ENCODE data around the gene KANK4.
A peak's percentile ranks its signal among the peaks of the same experiment; 100 is the strongest.

Gene KANK4

DNA sequence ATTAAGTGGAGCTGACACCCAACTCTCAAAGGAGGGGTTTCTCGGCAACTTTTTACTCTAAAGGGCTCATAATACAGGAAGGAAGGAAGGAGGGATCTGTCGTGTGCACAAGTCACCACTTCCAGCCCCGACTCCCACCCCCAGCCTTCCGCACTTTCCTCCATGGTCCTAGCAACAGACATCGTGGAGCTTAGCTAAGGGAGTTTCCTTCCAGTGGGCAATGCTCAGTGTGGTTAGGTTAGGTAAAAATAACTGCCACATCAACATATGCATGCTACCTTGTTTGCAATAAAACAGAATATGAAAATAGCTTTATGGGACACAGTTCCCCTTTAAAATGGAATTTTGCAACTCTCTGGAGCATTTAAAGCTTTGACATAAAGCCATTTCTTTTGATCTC lies 35.2 kb downstream of the KANK4 start:
- TF ChIP-seq CTCF (IDR thresholded peaks at IDR 0.05): no peak
- no peak for DNase-seq
- Histone ChIP-seq H3K9me3 (no peaks in the 10 kb centered on the region), H3K36me3 (no peaks in the 10 kb centered on the region), H3K27me3 (peaks cover 0 to 19% of the 10 kb centered on the region in 2 donors), H3K27ac (no peak overlapping the region), H3K4me1 (peaks cover 0 to 11% (median 0%) of the 10 kb centered on the region in 4 donors), H3K4me3 (no peak overlapping the region)
- intact Hi-C loops (cut with DNase I; ENCODE audit: low total_unique reads): no loop called here

DNA sequence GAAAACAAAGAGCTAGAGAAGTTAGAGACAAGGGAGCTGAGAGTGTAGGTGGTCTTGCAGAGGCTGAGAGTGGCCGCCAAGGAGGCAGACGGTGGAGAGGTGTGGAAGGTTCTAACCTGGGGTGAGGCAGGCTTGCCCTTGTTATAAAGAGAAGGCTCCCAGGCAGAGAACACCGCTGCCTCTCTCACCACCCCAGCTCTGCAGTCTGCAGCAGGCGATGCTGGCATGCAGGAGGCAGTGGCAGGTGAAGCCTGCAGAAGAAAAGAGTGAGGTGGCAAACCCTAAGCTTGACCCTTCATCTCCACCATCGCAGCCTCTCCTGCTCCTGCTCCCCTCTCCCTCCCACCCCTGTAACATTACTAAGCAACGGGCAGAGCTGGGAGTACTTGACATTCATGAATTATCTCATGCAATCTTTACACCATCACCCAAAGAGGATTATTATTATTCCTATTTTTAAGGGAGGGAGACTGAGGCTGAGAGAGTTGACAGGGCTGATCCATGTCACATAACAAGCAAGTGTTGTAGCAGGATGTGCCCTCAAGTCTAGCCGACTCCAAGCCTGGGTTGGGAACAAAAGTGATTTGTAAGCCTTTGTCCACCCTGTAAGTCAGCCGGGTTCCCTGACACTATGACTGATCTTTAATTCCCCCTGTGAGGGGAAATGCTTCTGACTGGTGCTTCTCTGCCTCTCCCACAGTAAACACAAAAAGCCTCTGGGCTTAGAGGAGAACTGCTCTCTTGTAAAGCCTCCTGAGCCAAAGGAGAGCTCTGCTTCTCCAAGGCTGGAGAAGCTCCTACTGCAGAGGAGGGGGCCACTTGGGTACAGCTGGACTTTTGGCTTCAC lies 36.1 kb downstream of the KANK4 start:
- no peaks in the 10 kb centered on the region for H3K36me3 ChIP-seq
- intact Hi-C loops (cut with DNase I; ENCODE audit: low total_unique reads): no loop called here
- peaks cover 0 to 19% of the 10 kb centered on the region in 2 donors for H3K27me3 ChIP-seq
- no peak for TF ChIP-seq CTCF (IDR thresholded peaks at IDR 0.05)
- H3K27ac ChIP-seq: no peak overlapping the region
- no peak overlapping the region for H3K4me3 ChIP-seq
- peaks cover 0 to 11% (median 0%) of the 10 kb centered on the region in 4 donors for H3K4me1 ChIP-seq
- DNase-seq: no peak
- H3K9me3 ChIP-seq: no peaks in the 10 kb centered on the region

DNA sequence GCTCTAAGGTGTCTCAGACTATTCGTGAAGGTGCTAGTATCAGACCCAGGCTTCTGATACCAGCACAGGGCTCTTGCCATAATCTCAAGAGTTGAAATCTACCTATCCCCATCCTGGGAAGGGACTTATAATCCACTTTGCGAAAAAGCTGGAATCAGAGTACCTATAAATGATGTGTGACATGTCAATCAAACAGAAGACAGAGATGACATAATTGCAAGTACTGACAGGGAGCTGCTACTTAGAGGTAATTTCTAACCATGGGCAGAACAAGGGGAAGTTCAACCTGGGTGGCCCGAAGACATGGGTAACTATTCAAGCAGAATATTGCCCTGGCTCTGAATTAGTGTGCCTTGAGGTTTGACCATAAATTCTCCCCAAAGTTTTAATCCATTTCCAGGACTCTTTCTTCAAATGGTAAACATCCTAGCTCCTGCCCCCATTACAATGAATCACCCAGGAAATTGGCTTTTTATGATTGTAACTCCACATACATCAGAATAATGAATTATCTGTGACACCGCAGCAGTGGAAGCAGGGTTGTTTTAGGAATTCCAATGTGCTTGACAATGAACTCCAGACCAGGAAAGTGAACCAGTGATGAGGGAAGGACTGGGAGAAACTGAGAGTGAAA lies 37.2 kb downstream of the KANK4 start:
- TF ChIP-seq CTCF (IDR thresholded peaks at IDR 0.05): no peak
- Histone ChIP-seq H3K27ac (no peak overlapping the region), H3K27me3 (peaks cover 0 to 19% of the 10 kb centered on the region in 2 donors), H3K9me3 (no peaks in the 10 kb centered on the region), H3K36me3 (no peaks in the 10 kb centered on the region), H3K4me1 (peaks cover 0 to 11% (median 0%) of the 10 kb centered on the region in 4 donors), H3K4me3 (no peak overlapping the region)
- intact Hi-C loops (cut with DNase I; ENCODE audit: low total_unique reads): no loop called here
- peak in 1 of 2 donors; percentile 2 for DNase-seq

GRCh38 chr1:62280960-62281465 lies 38.2 kb downstream of the KANK4 start:
- H3K4me1 ChIP-seq: peaks cover 0 to under 1% (median 0%) of the 10 kb centered on the region in 4 donors
- H3K9me3 ChIP-seq: no peaks in the 10 kb centered on the region
- no peaks in the 10 kb centered on the region for H3K36me3 ChIP-seq
- TF ChIP-seq CTCF (IDR thresholded peaks at IDR 0.05): no peak
- no peak overlapping the region for H3K4me3 ChIP-seq
- H3K27ac ChIP-seq: no peak overlapping the region
- intact Hi-C loops (cut with DNase I; ENCODE audit: low total_unique reads): no loop called here
- DNase-seq: no peak
- H3K27me3 ChIP-seq: peaks cover 0 to 9% of the 10 kb centered on the region in 2 donors

- Histone ChIP-seq H3K27ac (no peak overlapping the region), H3K9me3 (no peaks in the 10 kb centered on the region), H3K4me1 (no peaks in the 10 kb centered on the region), H3K4me3 (no peak overlapping the region), H3K27me3 (peaks cover 0 to 9% of the 10 kb centered on the region in 2 donors), H3K36me3 (no peaks in the 10 kb centered on the region)
- TF ChIP-seq CTCF (IDR thresholded peaks at IDR 0.05): no peak
- intact Hi-C loops (cut with DNase I; ENCODE audit: low total_unique reads): no loop called here
- DNase-seq: no peak
These were observed 39.1 kb downstream of the KANK4 start for GRCh38 chr1:62280150-62280549.
